G401 (cell line): ENCODE measurements around the gene CELSR1. TPM values are rescaled to one million over a fixed set of nuclear protein-coding genes. Genes with fewer than 3 reads are reported as not detected.
"Not testable (repeated sequence)": the region's sequence is repeated elsewhere in the genome, so short reads cannot be mapped to it uniquely, and the experiment has no call there.

ENCODE experiments used
- DNase-seq: peaks from one replicate; pipeline ENCODE4 v3.0.0-alpha.2; 2015; ENCODE audit warnings: low spot score
- in situ Hi-C: cut with HindIII; loops from 2 replicates; pipeline ENCODE4 v1.10.0; 2016; ENCODE audit warnings: low sequenced_read_pairs, mixed read lengths
- total RNA-seq: library from RNA; depleted of rRNA; stranded (reverse); fragments of >200 nt; shearing (Covaris generic); gene quantifications from 2 replicates; pipeline ENCODE4 v1.2.3, GENCODE V29; 2014

The CELSR1 gene
- total RNA-seq, 1 experiment from 2014 or later, result 10.1 TPM

DNA sequence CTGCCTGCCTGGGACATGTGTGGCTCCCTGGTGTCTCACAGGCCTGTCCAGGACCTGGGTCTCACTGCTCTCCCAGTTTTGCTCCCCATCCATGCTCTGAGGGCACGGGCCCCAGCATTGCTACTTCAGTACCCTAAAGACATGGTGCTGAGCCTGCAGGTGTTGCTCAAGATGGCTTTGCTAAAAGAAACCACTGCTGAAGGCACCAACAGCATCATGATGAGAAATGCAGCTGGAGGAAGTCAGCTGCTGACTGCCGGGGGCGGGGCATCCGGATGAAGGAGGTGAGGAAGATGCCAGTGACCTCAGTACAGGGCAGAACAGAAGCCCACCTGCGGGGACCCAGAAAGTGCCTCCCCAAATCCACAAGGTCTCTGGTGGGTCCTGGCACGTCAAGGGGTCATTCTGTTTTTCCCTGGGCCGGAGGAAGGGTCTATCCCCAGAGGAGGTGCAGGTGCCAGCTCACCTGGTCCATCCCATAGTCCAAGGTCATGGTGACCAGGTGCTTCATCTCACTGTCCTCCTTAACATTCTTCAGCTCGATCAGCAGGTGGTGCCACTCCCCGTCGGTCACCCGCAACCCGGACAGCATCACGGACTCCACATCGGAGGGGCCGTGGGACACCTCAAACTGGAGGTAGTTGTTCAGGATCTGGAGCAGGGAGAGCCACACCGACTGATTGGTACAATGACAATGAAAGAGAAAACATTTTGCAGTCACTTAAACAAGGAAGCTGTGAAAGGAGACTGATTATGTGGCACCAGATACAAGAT lies 138.0 kb downstream of the CELSR1 start:
- in situ Hi-C loops, result no loop called here
- no peak for DNase-seq

DNA sequence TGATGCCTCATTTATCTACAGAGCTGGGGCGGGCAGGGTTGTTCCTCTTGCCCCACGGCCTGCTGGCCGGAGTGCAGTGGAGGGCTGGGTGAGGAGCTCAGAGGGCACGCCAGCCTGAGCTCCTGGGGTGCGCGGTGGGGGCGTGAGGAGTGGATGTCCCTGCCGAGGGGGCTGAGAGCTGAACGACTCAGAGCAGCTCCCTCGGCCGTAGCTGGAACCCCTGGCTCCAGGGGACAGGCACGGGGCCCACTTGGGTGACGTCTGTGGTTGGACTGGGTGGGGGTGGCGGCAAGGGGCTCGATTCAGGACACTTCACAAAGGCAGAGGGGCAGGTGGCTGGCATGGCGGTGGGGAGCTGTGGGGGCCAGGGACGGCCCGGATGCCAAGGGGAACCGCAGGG lies 139.5 kb downstream of the CELSR1 start:
- DNase-seq, result no peak
- in situ Hi-C loops, result no loop called here

DNA sequence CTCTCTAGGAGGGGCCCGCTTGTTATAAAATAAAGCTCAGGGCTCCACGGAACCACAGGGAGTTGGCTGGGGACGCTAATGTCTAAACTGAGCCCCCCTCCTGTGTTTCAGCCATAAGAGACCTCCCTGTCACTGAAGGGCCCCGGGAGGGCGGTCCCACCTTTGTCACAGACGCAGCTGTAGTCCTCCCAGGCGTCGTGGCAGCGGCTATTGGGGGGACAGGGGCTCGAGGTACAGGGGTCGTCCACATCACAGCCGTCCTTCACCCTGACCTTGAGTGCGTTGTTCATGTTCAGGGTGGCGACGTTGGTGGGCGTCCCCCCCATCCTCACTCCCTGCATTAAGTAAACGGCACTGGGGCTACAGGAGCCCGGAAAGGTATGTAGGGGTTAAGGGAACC lies 139.9 kb downstream of the CELSR1 start:
- in situ Hi-C loops, result no loop called here
- no peak for DNase-seq

DNA sequence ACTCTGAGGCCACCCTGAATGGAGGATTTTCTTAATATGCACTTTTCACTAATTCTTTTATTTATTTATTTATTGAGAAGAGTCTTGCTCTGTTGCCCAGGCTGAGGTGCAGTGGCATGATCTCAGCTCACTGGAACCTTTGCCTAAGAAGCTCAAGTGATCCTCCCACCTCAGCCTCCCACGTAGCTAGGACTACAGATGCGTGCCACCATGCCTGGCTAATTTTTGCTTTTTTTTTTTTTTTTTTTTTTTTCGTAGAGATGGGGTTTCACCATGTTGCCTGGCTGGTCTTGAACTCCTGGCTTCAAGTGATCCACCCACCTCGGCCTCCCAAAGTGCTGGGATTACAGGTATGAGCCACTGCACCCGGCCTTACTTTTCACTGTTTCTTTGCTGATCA lies 140.4 kb downstream of the CELSR1 start:
- DNase-seq, in situ Hi-C loops: not testable (repeated sequence)

DNA sequence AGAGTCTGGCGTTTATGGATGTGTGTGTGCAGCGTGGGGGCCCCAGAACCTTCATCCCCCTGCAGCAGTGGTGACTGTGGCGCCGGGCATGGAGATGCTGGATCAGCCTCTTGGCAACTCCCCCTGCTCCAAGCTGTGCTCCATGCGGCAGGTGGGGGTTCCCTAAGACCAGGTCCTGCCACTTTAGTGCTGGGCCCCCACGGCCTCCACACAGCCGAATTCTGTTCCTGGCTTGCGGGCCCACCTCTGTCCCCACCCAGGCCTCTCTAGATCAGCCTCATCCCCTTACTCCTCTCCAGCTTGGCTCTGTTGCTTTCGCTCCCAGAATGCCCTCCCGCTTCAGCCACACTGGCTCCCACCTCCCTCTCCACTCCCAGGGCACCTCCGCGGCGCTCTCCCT lies 142.3 kb downstream of the CELSR1 start:
- in situ Hi-C loops, result no loop called here
- DNase-seq, result no peak

DNA sequence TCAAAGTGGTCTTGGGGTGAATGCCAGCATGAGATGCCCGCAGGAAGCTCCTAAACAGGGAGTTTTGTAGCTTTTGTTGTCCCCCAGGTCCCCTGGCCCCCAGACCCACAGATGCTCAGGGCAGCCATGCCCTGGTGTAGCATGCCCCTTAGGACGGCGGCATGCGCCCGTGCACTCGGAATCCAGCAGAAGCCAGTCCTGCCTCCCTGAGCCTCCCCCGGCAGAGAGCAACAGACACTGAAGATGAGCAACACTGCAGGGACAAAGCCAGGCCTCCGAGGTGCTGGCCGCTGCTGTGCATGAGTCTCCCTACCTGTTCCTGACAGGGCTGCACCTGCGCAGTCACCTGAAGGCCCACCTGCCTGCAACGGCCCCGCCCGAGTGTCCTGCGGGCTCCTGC lies 142.8 kb downstream of the CELSR1 start:
- in situ Hi-C loops, result no loop called here
- no peak for DNase-seq

DNA sequence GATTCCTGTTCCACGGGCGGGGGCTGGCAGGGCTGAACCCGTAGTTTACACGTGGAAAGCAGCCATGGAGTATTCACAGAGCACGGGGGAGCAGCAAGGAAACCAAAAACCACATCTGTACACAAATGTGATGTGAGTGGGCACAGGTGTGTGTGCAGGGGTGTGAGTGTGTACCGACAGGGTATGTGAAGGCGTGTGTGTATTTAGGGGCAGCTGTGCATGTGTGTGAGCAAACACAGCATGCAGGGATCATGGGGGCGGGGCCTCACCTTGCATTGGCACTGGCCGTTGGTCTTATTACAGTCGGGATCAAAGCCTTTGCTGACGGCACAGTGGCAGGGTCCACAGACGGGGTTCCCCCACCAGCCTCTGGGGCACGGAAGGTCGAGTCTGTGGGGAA lies 143.5 kb downstream of the CELSR1 start:
- DNase-seq, result no peak
- in situ Hi-C loops, result no loop called here

DNA sequence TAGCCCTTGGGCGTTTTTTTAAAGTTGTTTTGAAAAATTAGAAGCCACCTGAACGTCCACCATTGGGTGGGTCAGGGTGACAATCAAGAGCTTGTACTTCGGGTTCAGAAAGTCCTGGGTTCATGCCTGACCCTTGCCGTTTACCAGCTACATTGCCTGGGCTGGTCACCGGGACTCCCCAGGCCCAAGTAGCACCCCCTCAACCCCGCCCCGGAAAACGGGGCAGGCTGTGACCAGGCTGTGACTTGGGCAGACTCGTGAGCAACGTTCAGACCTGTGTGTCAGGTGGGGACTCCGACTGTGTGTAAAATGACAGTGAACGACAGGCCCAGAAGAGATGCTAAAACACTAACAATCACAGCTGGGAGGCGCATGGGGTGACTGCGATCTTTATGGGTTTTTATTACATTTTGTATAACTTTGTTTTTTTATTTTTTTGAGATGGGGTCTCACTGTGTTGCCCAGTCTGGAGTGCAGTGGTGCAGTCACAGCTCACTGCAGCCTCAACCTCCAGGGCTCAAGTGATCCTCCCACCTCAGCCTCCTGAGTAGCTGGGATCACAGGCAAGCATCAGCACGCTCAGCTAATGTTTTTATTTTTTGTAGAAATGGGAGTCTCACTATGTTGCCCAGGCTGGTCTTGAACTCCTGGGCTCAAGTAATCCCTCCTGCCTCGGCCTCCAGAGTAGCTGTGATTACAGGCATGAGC lies 145.1 kb downstream of the CELSR1 start:
- in situ Hi-C loops, result no loop called here

DNA sequence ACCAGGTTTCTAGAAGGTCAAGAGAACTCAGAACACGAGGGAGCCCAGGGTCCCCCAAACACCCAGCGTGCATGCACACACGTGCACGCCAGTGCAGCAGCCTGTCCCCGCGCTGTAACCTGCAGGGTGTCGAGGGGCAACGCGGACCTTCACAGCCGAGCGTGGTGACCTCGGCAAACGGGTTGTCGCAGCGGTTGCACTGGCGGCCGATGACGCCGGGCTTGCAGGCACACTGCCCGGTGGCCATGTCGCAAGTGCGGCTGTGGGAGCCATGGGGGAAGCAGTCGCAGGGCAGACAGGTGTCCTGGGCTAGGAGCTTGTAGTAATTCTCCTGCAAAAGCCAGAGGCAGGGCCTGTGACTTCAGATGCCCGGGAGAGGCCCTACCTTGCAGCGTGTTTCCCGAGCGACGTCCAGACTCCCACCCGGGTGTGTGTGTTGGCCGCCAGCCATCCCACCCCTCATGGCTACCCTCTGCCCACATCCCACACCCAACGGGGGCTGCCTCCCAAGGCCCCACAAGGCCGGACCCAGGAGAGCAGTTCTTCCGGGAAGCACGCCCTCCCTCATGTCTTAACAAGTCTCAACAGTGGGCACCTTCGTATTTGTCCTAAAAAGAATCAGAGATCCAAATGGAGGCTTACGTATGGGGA lies 145.8 kb downstream of the CELSR1 start:
- in situ Hi-C loops, result no loop called here
- DNase-seq, result no peak

More for the DNA sequence above, 145.1 kb downstream of the CELSR1 start:
- DNase-seq, result no peak

DNA sequence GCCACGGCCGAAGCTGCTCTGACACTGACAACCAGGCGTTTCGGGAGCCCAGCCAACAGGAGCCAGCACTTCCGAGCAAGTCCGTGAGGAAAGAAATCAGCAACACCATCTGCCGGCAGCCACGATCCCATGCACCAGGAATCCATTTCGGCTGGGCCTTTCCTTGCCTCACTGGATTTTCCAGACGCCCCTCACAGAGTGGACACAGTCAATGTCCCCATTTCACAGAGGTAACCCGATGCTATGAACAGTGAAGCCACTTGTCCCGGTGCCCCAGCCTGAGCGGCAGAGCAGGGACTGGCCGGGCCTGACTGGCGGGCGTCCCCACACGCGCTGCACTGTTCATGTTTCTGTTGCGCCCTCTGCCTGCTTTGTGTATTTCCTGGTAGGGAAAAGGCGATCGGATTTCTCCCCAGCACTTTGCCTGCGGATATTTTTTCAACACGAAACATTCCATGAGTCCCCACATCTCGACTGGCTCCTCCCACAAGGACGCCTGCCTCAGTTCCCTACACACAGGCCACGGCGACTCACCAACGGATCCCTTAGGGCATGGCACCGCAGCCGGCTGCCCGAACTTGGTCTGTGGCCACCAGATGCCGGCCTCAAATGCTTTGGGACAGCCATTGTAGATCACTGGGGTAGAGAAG lies 146.6 kb downstream of the CELSR1 start:
- in situ Hi-C loops, result no loop called here
- peak; percentile 74 for DNase-seq

DNA sequence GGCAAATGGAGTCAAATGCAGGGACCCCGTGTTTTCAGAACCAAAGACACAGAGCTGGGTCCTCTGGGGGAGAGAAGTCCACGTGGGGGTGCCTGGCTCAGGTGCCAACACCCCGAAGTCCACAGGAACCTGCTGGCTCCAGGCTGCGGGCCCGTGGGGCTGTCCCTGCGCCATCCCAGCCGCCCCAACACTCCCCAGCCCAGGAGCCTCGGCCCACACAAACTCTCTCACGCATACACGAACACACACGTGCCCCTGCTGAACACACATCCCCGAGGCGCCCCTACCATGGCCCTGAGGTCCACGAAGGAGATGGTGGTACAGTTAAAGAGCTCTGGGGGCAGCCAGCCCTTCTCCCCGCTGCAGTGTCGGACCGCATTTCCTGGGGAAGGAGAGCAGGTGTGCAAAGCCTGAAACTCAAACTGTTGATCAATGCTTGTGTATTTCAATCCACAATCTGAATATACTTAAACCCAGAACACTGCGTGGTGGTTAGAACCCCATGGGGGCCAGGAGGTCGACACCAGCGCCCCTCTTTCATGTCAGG lies 147.2 kb downstream of the CELSR1 start:
- in situ Hi-C loops, result no loop called here
- no peak for DNase-seq

DNA sequence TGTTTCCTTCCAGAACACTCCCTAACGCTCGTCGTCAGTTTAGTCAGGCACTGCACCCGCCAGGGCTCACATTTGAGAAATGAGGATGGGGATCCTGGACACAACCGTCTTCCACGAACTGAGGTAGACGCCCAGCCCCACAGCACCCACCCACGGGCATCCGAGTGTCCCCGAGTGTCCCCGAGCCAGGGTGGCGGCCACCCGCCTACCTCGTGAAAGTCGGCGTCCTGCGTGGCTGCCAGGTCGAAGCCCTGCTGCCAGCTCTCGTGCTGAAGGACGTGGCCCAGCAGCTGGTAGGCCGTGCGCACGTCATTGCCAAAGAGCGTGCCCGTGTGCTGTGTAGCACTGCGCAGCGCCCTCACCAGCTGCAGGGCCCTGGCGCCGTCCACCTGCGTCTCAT lies 148.3 kb downstream of the CELSR1 start:
- in situ Hi-C loops, result no loop called here
- no peak for DNase-seq

DNA sequence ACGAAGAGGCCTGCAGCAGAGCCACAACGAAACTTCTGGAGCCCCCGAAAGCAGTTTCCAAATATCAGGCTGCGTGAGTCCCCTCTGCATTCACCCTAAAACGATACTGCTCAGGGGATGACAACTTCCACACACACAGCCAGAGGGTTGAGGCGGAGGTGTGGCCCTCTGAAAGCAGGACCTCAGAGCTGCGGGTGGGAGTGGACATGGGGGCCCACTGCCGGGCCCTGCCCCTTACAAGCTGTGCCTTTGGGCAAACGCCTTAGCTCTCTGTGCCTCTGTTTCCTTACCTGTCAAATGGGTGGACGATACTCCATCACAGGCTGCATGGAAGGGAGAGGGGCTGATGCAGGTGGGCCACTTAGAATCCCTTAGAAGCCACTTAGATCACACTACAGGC lies 148.8 kb downstream of the CELSR1 start:
- no peak for DNase-seq
- in situ Hi-C loops, result no loop called here

DNA sequence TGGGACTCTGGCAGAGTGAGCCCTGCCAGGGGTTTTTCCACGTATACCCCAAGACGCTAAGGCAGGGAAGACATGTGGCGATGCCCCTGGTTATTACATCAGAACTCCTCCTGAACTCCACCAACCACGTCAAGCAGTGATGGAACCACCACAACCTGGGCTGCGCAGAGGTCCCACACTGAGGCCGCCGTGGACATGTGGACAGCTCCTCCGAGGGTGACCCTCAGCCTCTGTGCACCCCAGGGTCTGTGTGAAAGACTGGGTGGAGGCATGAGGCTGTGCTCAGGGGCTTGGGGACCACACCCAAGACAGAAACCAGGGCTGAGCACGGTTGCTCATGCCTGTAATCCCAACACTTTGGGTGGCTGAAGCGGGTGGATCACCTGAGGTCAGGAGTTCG lies 149.7 kb downstream of the CELSR1 start:
- in situ Hi-C loops, result no loop called here

DNA sequence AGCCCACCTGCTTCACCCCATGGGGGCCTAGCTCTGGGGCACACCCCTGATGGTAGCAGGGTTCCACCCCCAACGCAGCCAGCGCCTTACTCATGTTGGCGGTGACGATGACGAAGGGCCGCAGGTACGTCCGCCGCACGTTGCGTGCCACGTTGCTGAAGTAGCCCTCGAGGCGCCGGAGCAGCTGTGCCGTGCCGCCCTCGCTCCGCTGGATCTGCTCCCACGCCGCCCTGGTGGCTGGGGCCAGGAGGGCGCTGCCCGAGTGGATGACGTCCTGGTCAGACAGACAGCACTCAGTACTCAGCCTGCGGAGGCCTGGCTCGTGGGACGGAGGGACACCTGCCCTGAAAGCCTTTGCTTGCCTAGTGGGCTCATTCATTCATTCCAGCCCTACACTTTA lies 151.1 kb downstream of the CELSR1 start:
- in situ Hi-C loops, result no loop called here
- no peak for DNase-seq

More for the DNA sequence above, 149.7 kb downstream of the CELSR1 start:
- DNase-seq, result no peak

DNA sequence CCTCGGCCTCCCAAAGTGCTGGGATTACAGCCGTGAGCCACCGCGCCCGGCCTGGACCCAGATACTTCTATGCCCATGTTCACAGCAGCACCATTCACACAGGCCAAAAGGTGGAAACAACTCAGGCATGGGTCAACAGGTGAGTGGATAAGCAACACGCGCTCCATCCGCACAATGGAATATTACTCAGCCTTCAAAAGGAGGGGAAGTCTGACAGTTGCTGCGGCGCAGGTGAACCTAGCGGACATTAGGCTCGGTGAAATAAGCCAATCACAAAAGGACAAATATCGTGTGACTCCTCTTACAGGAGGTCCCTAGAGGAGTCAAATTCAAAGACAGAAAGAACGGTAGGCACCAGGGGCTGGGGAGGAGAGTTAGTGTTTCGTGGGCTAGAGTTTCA lies 154.9 kb downstream of the CELSR1 start:
- DNase-seq, result no peak
- in situ Hi-C loops, result no loop called here

DNA sequence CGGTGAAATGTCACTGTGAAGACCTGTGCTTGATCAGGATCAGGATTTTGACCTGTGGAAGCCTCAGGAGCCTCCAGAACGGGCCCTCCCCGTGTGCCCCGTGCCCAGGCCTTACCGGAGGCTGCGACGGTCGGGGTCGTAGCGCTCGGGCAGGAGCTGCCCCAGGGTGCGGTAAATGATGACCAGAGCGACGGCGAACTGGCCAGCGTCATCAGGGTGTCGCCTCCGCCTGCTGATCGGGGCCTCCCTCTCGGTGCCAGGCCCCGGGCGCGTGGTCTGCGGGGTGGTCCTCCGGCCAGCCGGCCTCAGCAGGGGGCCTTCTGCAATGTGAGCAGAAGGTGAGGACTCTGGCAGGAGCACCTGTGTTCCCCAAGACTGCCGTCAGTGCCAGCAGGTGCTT lies 155.7 kb downstream of the CELSR1 start:
- no peak for DNase-seq
- in situ Hi-C loops, result no loop called here

DNA sequence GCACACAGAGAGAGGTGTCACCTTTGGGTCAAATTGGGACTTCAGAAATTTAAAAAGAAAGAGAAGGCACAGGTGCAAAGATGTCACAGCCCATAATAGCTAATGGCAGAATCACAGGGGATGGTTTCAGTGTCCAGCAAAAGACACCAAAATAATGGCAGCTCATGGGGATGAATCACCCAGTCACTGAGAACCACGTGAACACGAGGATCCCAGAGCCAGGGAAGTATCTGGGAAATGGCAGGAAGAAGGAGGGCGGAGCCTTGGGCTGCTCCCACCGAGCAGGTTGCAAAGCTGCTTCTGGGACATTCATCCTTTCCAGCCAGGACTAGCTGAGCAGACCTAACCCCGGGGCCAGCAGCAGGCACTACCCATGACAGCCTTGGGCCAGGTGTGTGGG lies 156.3 kb downstream of the CELSR1 start:
- in situ Hi-C loops, result no loop called here
- no peak for DNase-seq

DNA sequence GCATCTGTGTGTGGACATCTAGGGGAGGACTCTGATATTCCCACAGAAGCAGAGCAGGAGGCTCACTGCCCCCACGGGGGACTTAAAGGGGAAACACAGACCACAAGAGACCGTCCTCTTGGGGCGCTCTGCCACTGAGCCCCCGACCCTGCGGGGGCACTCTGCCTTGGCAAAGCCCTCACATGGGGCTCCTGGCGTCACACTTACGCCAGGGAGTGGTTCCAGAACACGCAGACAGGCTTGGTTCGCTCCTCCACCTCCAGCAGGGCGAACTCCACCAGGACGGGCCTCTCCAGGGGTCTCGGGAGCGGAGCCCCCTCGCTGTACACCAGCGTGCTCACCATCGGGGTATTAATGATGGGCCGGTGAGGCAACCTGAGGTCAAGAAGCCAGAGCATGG lies 156.8 kb downstream of the CELSR1 start:
- no peak for DNase-seq
- in situ Hi-C loops, result no loop called here

DNA sequence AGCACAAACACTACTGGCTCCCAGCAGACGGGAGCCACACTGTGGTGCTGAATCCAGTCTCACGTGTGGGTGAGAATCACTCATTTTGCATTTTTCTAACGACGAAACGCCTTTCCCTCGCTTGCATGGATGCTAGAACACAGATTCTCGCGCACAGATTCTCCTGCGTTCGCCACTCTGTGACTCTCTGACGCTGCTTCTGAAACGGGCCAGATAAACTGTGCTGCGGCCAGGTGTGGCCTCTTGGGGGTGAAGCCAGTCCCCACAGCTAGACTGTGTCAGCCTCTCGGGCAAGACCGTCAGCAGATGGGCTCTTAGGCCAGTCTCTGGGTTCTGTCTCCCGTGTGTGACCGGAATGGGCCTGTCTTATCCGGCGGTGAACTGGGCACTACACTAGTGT lies 157.4 kb downstream of the CELSR1 start:
- in situ Hi-C loops, result no loop called here
- DNase-seq, result no peak
